ENCODE data around the gene SGMS1. TPM values are rescaled to one million over a fixed set of nuclear protein-coding genes. Genes with fewer than 3 reads are reported as not detected.

Gene SGMS1
- total and polyA plus RNA-seq, 2 experiments from 2014 or later = 15.0 to 34.7 TPM

- Histone ChIP-seq H3F3A (replicated peaks; ENCODE audit: low read depth) (no peaks in the 10 kb centered on the region), H4K20me1 (replicated peaks; ENCODE audit: insufficient read depth) (no peaks in the 10 kb centered on the region), H3K27ac (ENCODE audit: low read depth) (no peak overlapping the region), H3K4me3 (no peak overlapping the region), H3K4me1 (ENCODE audit: insufficient read depth) (no peaks in the 10 kb centered on the region), H3K79me2 (replicated peaks; ENCODE audit: insufficient read depth) (no peaks in the 10 kb centered on the region), H2AFZ (no peak overlapping the region), H3K9me2 (ENCODE audit: insufficient read depth) (peaks cover 4% of the 10 kb centered on the region; the same call in 1 of the 2 replicates), H3K27me3 (ENCODE audit: insufficient read depth) (no peaks in the 10 kb centered on the region), H3K4me2 (no peak overlapping the region), H3K36me3 (ENCODE audit: insufficient read depth) (no peaks in the 10 kb centered on the region)
- TF ChIP-seq EZH2 (IDR thresholded peaks at IDR 0.05; ENCODE audit: low read depth, unreplicated experiment) = no peak
- TF ChIP-seq ZNF114 (CRISPR knock-in tag; IDR thresholded peaks at IDR 0.05) = no peak
- TF ChIP-seq ZNF331 (CRISPR knock-in tag; IDR thresholded peaks at IDR 0.05; ENCODE audit: low read depth) = no peak
- no peak for TF ChIP-seq EZH2phosphoT487 (IDR thresholded peaks at IDR 0.05; ENCODE audit: unreplicated experiment)
- TF ChIP-seq CREB1 (CRISPR knock-in tag; IDR thresholded peaks at IDR 0.05; ENCODE audit: low read depth) = no peak
- TF ChIP-seq, protein P1, sequence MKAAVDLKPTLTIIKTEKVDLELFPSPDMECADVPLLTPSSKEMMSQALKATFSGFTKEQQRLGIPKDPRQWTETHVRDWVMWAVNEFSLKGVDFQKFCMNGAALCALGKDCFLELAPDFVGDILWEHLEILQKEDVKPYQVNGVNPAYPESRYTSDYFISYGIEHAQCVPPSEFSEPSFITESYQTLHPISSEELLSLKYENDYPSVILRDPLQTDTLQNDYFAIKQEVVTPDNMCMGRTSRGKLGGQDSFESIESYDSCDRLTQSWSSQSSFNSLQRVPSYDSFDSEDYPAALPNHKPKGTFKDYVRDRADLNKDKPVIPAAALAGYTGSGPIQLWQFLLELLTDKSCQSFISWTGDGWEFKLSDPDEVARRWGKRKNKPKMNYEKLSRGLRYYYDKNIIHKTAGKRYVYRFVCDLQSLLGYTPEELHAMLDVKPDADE (IDR thresholded peaks at IDR 0.05) = no peak
- no peak for TF ChIP-seq JUNB (IDR thresholded peaks at IDR 0.05; ENCODE audit: unreplicated experiment)
- no peak for TF ChIP-seq STAT1 (IDR thresholded peaks at IDR 0.05; ENCODE audit: unreplicated experiment)
- Mint-ChIP-seq H3K9me3 (peaks cover 2% of the 10 kb centered on the region; the same call in 2 of the 3 replicates), H3K4me1 (no peaks in the 10 kb centered on the region), H3K4me3 (no peak overlapping the region), H3K27ac (peak overlapping the region; percentile 66; the same call in 1 of the 2 replicates), H3K36me3 (ENCODE audit: low read depth) (no peaks in the 10 kb centered on the region), H3K27me3 (ENCODE audit: insufficient read depth, low read depth, poor library complexity) (peaks cover 1% of the 10 kb centered on the region)
- ATAC-seq (no peak), DNase-seq (ENCODE audit: low spot score) (no peak)
Measured at GRCh38 chr10:50294582-50294981, 329.2 kb downstream of the SGMS1 start.

DNA sequence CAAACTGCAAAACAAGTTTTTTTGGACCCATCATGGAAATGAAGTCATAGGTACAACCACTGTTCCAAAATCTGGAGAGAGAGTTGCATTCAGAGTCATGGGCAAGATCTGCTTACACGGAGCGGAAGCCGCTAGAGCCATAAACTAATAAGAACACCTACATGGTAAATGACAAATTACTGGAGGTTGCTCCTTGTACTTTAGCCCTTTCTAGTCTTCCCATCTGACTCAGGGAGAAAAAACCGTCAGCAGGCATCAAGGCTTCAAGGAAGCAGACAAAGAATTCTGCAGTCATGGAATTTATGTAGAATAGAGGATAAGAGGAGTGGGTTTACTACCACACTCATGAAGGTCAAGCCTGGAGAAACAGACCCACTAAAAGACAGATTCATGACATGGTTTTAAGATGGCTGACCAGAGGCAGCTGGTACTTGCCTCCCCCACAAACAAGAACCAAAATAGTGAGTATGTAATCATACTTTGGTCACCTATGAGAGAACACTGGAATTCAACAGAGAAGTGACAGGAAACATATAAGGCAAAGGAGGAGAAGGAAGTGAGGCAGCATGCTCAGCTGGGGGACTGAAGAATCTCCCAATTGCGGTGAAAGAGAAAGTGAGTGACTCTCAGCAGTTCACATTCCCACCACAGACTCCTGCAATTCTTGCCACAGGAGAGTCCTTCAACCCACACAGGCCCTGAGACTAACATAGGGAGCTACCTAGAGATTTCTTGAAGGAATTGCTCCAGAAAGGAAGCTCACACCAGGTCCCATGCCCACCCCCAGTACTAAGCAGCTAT, 330.0 kb downstream of the SGMS1 start:
- H3K4me3 ChIP-seq = no peak overlapping the region
- no peak overlapping the region for H3K4me3 Mint-ChIP-seq
- H3K9me2 ChIP-seq (ENCODE audit: insufficient read depth) = peaks cover 4% of the 10 kb centered on the region; the same call in 1 of the 2 replicates
- no peaks in the 10 kb centered on the region for H3K27me3 ChIP-seq (ENCODE audit: insufficient read depth)
- no peaks in the 10 kb centered on the region for H3F3A ChIP-seq (replicated peaks; ENCODE audit: low read depth)
- no peaks in the 10 kb centered on the region for H3K36me3 Mint-ChIP-seq (ENCODE audit: low read depth)
- H4K20me1 ChIP-seq (replicated peaks; ENCODE audit: insufficient read depth) = no peaks in the 10 kb centered on the region
- no peak overlapping the region for H3K27ac ChIP-seq (ENCODE audit: low read depth)
- H3K4me2 ChIP-seq = no peak overlapping the region
- no peaks in the 10 kb centered on the region for H3K79me2 ChIP-seq (replicated peaks; ENCODE audit: insufficient read depth)
- H3K4me1 ChIP-seq (ENCODE audit: insufficient read depth) = no peaks in the 10 kb centered on the region
- H2AFZ ChIP-seq = no peak overlapping the region
- H3K36me3 ChIP-seq (ENCODE audit: insufficient read depth) = no peaks in the 10 kb centered on the region
- peaks cover 1% of the 10 kb centered on the region for H3K27me3 Mint-ChIP-seq (ENCODE audit: insufficient read depth, low read depth, poor library complexity)
- H3K27ac Mint-ChIP-seq = no peak overlapping the region
- ATAC-seq = no peak
- no peak for DNase-seq (ENCODE audit: low spot score)
- no peaks in the 10 kb centered on the region for H3K4me1 Mint-ChIP-seq
- H3K9me3 Mint-ChIP-seq = peaks cover 2% of the 10 kb centered on the region; the same call in 2 of the 3 replicates
- TF ChIP-seq JUNB (IDR thresholded peaks at IDR 0.05; ENCODE audit: unreplicated experiment) = no peak
- TF ChIP-seq, protein P1 (IDR thresholded peaks at IDR 0.05) = no peak
- no peak for TF ChIP-seq CREB1 (CRISPR knock-in tag; IDR thresholded peaks at IDR 0.05; ENCODE audit: low read depth)
- TF ChIP-seq STAT1 (IDR thresholded peaks at IDR 0.05; ENCODE audit: unreplicated experiment) = no peak
- TF ChIP-seq ZNF331 (CRISPR knock-in tag; IDR thresholded peaks at IDR 0.05; ENCODE audit: low read depth) = no peak
- TF ChIP-seq, protein P2, sequence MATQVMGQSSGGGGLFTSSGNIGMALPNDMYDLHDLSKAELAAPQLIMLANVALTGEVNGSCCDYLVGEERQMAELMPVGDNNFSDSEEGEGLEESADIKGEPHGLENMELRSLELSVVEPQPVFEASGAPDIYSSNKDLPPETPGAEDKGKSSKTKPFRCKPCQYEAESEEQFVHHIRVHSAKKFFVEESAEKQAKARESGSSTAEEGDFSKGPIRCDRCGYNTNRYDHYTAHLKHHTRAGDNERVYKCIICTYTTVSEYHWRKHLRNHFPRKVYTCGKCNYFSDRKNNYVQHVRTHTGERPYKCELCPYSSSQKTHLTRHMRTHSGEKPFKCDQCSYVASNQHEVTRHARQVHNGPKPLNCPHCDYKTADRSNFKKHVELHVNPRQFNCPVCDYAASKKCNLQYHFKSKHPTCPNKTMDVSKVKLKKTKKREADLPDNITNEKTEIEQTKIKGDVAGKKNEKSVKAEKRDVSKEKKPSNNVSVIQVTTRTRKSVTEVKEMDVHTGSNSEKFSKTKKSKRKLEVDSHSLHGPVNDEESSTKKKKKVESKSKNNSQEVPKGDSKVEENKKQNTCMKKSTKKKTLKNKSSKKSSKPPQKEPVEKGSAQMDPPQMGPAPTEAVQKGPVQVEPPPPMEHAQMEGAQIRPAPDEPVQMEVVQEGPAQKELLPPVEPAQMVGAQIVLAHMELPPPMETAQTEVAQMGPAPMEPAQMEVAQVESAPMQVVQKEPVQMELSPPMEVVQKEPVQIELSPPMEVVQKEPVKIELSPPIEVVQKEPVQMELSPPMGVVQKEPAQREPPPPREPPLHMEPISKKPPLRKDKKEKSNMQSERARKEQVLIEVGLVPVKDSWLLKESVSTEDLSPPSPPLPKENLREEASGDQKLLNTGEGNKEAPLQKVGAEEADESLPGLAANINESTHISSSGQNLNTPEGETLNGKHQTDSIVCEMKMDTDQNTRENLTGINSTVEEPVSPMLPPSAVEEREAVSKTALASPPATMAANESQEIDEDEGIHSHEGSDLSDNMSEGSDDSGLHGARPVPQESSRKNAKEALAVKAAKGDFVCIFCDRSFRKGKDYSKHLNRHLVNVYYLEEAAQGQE (IDR thresholded peaks at IDR 0.05; ENCODE audit: unreplicated experiment) = no peak
- no peak for TF ChIP-seq POLR2AphosphoS5 (IDR thresholded peaks at IDR 0.05; ENCODE audit: low read depth)
